ENCODE measurements around the gene HLA-A.
A peak's percentile ranks its signal among the peaks of the same experiment; 100 is the strongest.

- TF ChIP-seq, protein P1, sequence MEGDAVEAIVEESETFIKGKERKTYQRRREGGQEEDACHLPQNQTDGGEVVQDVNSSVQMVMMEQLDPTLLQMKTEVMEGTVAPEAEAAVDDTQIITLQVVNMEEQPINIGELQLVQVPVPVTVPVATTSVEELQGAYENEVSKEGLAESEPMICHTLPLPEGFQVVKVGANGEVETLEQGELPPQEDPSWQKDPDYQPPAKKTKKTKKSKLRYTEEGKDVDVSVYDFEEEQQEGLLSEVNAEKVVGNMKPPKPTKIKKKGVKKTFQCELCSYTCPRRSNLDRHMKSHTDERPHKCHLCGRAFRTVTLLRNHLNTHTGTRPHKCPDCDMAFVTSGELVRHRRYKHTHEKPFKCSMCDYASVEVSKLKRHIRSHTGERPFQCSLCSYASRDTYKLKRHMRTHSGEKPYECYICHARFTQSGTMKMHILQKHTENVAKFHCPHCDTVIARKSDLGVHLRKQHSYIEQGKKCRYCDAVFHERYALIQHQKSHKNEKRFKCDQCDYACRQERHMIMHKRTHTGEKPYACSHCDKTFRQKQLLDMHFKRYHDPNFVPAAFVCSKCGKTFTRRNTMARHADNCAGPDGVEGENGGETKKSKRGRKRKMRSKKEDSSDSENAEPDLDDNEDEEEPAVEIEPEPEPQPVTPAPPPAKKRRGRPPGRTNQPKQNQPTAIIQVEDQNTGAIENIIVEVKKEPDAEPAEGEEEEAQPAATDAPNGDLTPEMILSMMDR (IDR thresholded peaks at IDR 0.05 in 2 of 3, conservative IDR thresholded peaks at IDR 0.05 in 1 of 3; ENCODE audit: insufficient read depth in 2 of 3, low read depth in 1 of 3, low read length in 3 of 3), result no peak
- peak; percentile 97 for TF ChIP-seq MTA3 (IDR thresholded peaks at IDR 0.05; ENCODE audit: borderline replicate concordance)
- no peak for TF ChIP-seq FOXO4 (CRISPR knock-in tag; IDR thresholded peaks at IDR 0.05)
- 0 out of 2 replicates have a peak, but pooled peaks have one; percentile 42 for TF ChIP-seq SP1 (CRISPR knock-in tag; IDR thresholded peaks at IDR 0.05)
- TF ChIP-seq, protein P2, sequence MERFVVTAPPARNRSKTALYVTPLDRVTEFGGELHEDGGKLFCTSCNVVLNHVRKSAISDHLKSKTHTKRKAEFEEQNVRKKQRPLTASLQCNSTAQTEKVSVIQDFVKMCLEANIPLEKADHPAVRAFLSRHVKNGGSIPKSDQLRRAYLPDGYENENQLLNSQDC (CRISPR knock-in tag; IDR thresholded peaks at IDR 0.05), result peak; percentile 31; the same call in 1 of the 2 replicates
- peak; percentile 56; the same call in 1 of the 2 replicates for TF ChIP-seq ZNF12 (CRISPR knock-in tag; IDR thresholded peaks at IDR 0.05)
Measured at GRCh38 chr6:29964887-29965562, 22.7 kb downstream of the HLA-A start.
